Measurements from ENCODE around the gene TOX3.

GRCh38 chr16:52465711-52466267, 81.2 kb downstream of the TOX3 start:
- TF ChIP-seq, protein P1, sequence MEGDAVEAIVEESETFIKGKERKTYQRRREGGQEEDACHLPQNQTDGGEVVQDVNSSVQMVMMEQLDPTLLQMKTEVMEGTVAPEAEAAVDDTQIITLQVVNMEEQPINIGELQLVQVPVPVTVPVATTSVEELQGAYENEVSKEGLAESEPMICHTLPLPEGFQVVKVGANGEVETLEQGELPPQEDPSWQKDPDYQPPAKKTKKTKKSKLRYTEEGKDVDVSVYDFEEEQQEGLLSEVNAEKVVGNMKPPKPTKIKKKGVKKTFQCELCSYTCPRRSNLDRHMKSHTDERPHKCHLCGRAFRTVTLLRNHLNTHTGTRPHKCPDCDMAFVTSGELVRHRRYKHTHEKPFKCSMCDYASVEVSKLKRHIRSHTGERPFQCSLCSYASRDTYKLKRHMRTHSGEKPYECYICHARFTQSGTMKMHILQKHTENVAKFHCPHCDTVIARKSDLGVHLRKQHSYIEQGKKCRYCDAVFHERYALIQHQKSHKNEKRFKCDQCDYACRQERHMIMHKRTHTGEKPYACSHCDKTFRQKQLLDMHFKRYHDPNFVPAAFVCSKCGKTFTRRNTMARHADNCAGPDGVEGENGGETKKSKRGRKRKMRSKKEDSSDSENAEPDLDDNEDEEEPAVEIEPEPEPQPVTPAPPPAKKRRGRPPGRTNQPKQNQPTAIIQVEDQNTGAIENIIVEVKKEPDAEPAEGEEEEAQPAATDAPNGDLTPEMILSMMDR (IDR thresholded peaks at IDR 0.05), result no peak
- TF ChIP-seq POLR2A (IDR thresholded peaks at IDR 0.05), result no peak

All from heart left ventricle (tissue), 13 donors.